SK-N-SH treated with all-trans-retinoic acid at 6 μM for 48 hours (cell line): ENCODE measurements around the gene CNGA3.
A peak's percentile ranks its signal among the peaks of the same experiment; 100 is the strongest.

Experiments used
- ATAC-seq: fragments of 200-7000 bp; cut with Tn5 transposase; 3 replicates; pipeline ENCODE4 v1.9.1; 2020; ENCODE audit warnings: mild to moderate bottlenecking, moderate library complexity
- ARNTL ChIP-seq: fragments of 450-650 bp; formaldehyde crosslinking; IDR thresholded peaks from 2 replicates; pipeline ENCODE4 v1.5.0; 2020; ENCODE audit warnings: low read depth, mild to moderate bottlenecking, moderate library complexity, borderline replicate concordance
- BACH2 ChIP-seq: fragments of 250-450 bp; sonication (Bioruptor Pico); IDR thresholded peaks from 2 replicates; pipeline ENCODE4 v1.9.0; 2021; ENCODE audit warnings: mild to moderate bottlenecking, borderline replicate concordance
- CREB5 ChIP-seq: fragments of 250-450 bp; sonication (Bioruptor Pico); IDR thresholded peaks from 2 replicates; pipeline ENCODE4 v1.5.1; 2020; ENCODE audit warnings: low read depth, mild to moderate bottlenecking, moderate library complexity
- CSDC2 ChIP-seq: fragments of 250-450 bp; sonication (Bioruptor Pico); IDR thresholded peaks from 2 replicates; pipeline ENCODE4 v1.5.0; 2020; ENCODE audit warnings: mild to moderate bottlenecking, moderate library complexity
- CSRNP3 ChIP-seq: fragments of 250-450 bp; sonication (Bioruptor Pico); IDR thresholded peaks from 2 replicates; pipeline ENCODE4 v1.5.1; 2021; ENCODE audit warnings: mild to moderate bottlenecking, moderate library complexity
- ESRRG ChIP-seq: fragments of 250-450 bp; sonication (Bioruptor Pico); IDR thresholded peaks from 2 replicates; pipeline ENCODE4 v1.6.1; 2021; ENCODE audit warnings: mild to moderate bottlenecking
- GLIS3 ChIP-seq: fragments of 250-450 bp; sonication (Bioruptor Pico); IDR thresholded peaks from 2 replicates; pipeline ENCODE4 v1.5.0; 2020; ENCODE audit warnings: mild to moderate bottlenecking, moderate library complexity
- ISL1 ChIP-seq: fragments of 250-450 bp; sonication (Bioruptor Pico); IDR thresholded peaks from 2 replicates; pipeline ENCODE4 v2.1.2; 2022; ENCODE audit warnings: mild to moderate bottlenecking, moderate library complexity
- OSR1 ChIP-seq: fragments of 250-450 bp; sonication (Bioruptor Pico); IDR thresholded peaks from 2 replicates; pipeline ENCODE4 v1.8.0; 2022; ENCODE audit warnings: moderate library complexity, mild to moderate bottlenecking, inconsistent platforms
- POU6F1 ChIP-seq: fragments of 250-450 bp; sonication (Bioruptor Pico); IDR thresholded peaks from 2 replicates; pipeline ENCODE4 v1.8.0; 2021; ENCODE audit warnings: low read depth, mild to moderate bottlenecking, moderate library complexity, borderline replicate concordance
- PPARA ChIP-seq: fragments of 250-450 bp; sonication (Bioruptor Pico); IDR thresholded peaks from 2 replicates; pipeline ENCODE4 v1.5.0; 2020; ENCODE audit warnings: mild to moderate bottlenecking, borderline replicate concordance
- RARB ChIP-seq: fragments of 250-450 bp; sonication (Bioruptor Pico); IDR thresholded peaks from 2 replicates; pipeline ENCODE4 v1.8.0; 2021; ENCODE audit warnings: mild to moderate bottlenecking, moderate library complexity
- SNAI2 ChIP-seq: fragments of 250-450 bp; sonication (Bioruptor Pico); IDR thresholded peaks from 2 replicates; pipeline ENCODE4 v1.5.0; 2020; ENCODE audit warnings: mild to moderate bottlenecking, moderate library complexity
- TOX ChIP-seq: fragments of 250-450 bp; sonication (Bioruptor Pico); IDR thresholded peaks from 2 replicates; pipeline ENCODE4 v1.8.0; 2021; ENCODE audit warnings: mild to moderate bottlenecking, moderate library complexity, borderline replicate concordance
- TSHZ2 ChIP-seq: fragments of 250-450 bp; sonication (Bioruptor Pico); IDR thresholded peaks from 2 replicates; pipeline ENCODE4 v1.5.0; 2020; ENCODE audit warnings: mild to moderate bottlenecking, moderate library complexity
- ZC3H10 ChIP-seq: fragments of 250-450 bp; sonication (Bioruptor Pico); IDR thresholded peaks from 2 replicates; pipeline ENCODE4 v1.5.1; 2021; ENCODE audit warnings: mild to moderate bottlenecking, moderate library complexity
- ZFP30 ChIP-seq: fragments of 450-650 bp; formaldehyde crosslinking; IDR thresholded peaks from 2 replicates; pipeline ENCODE4 v1.5.0; 2022; ENCODE audit warnings: mild to moderate bottlenecking, moderate library complexity
- ZNF565 ChIP-seq: fragments of 450-650 bp; formaldehyde crosslinking; conservative IDR thresholded peaks from 2 replicates; pipeline ENCODE4 v1.5.0; 2020; ENCODE audit warnings: low read depth, mild to moderate bottlenecking, moderate library complexity
- ZNF70 ChIP-seq: fragments of 450-650 bp; formaldehyde crosslinking; IDR thresholded peaks from 2 replicates; pipeline ENCODE4 v1.5.0; 2020; ENCODE audit warnings: mild to moderate bottlenecking, moderate library complexity
- ZNF8 ChIP-seq: fragments of 450-650 bp; formaldehyde crosslinking; IDR thresholded peaks from 2 replicates; pipeline ENCODE4 v1.5.0; 2020; ENCODE audit warnings: mild to moderate bottlenecking, moderate library complexity
- TF ChIP-seq, protein P1 (sequence below): fragments of 250-450 bp; sonication (Bioruptor Pico); IDR thresholded peaks from 2 replicates; pipeline ENCODE4 v1.8.0; 2020; ENCODE audit warnings: mild to moderate bottlenecking, moderate library complexity, borderline replicate concordance

CNGA3 gene

DNA sequence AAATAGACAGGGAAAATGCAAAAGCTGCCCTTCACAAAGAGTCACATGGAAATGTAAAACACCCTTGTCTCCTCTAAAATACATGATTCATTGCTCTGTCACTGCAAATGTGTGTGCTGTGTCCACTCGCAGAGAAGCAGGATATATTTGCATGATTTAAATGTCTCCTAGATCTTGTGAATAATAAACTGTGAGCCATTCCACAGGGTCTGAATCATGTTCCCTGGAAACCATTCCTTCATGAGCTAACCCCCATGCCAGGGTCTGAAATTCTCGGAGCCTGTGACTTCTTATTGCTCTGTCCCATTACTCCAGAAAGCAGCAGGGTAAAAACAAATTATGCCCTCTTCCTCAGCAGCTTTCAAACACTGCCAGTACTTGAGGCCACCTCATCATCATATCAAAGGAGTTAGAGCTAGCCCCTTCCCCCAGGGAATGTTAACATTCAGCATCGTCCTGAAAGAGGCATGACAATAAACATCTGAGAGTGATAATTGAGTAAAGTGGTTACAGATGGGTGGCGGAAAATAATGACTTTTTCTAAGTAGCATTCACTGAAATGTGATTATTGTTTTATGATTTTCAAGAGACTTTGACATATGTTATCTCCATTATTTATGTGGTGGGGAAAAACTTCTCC lies 11.7 kb upstream of the CNGA3 start:
- peak; percentile 98 for ATAC-seq
- TF ChIP-seq ISL1 (CRISPR knock-in tag) = no peak
- TF ChIP-seq ZC3H10 (CRISPR knock-in tag) = no peak
- TF ChIP-seq SNAI2 (CRISPR knock-in tag) = no peak
- TF ChIP-seq TSHZ2 = no peak
- no peak for TF ChIP-seq OSR1
- no peak for TF ChIP-seq ESRRG (CRISPR knock-in tag)
- TF ChIP-seq POU6F1 (CRISPR knock-in tag) = no peak
- no peak for TF ChIP-seq ZNF8 (CRISPR knock-in tag)
- TF ChIP-seq BACH2 (CRISPR knock-in tag) = no peak
- no peak for TF ChIP-seq ZNF70 (CRISPR knock-in tag)
- TF ChIP-seq CSDC2 = no peak
- no peak for TF ChIP-seq TOX
- TF ChIP-seq CREB5 (CRISPR knock-in tag) = no peak
- TF ChIP-seq ARNTL (CRISPR knock-in tag) = no peak
- no peak for TF ChIP-seq ZFP30 (CRISPR knock-in tag)
- no peak for TF ChIP-seq PPARA (CRISPR knock-in tag)
- no peak for TF ChIP-seq CSRNP3
- TF ChIP-seq ZNF565 (CRISPR knock-in tag) = no peak

GRCh38 chr2:98335271-98335670 lies 11.0 kb upstream of the CNGA3 start:
- no peak for ATAC-seq

More at GRCh38 chr2:98335271-98335670, 11.0 kb upstream of the CNGA3 start:
- TF ChIP-seq POU6F1 (CRISPR knock-in tag) = no peak
- TF ChIP-seq, protein P1, sequence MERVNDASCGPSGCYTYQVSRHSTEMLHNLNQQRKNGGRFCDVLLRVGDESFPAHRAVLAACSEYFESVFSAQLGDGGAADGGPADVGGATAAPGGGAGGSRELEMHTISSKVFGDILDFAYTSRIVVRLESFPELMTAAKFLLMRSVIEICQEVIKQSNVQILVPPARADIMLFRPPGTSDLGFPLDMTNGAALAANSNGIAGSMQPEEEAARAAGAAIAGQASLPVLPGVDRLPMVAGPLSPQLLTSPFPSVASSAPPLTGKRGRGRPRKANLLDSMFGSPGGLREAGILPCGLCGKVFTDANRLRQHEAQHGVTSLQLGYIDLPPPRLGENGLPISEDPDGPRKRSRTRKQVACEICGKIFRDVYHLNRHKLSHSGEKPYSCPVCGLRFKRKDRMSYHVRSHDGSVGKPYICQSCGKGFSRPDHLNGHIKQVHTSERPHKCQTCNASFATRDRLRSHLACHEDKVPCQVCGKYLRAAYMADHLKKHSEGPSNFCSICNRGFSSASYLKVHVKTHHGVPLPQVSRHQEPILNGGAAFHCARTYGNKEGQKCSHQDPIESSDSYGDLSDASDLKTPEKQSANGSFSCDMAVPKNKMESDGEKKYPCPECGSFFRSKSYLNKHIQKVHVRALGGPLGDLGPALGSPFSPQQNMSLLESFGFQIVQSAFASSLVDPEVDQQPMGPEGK (CRISPR knock-in tag) = no peak
- TF ChIP-seq GLIS3 (CRISPR knock-in tag) = no peak
- TF ChIP-seq RARB (CRISPR knock-in tag) = no peak
- TF ChIP-seq, all 23 proteins: peak for 0
